Measurements from ENCODE around the gene VOPP1. TPM values are rescaled to one million over a fixed set of nuclear protein-coding genes. Genes with fewer than 3 reads are reported as not detected.

VOPP1 gene
- total and polyA plus RNA-seq, 2 donors (not counting 3 experiments of a cell fraction or from before 2014, with no cell fraction given), result 85.6 to 154 TPM

- H3K9ac ChIP-seq (replicated peaks; ENCODE audit: extremely low read depth, insufficient read depth, low read length), result no peak overlapping the region
- peaks cover 60% of the 10 kb centered on the region for H3K79me2 ChIP-seq (ENCODE audit: control insufficient read depth, insufficient read depth, low read length)
- H4K20me1 ChIP-seq (replicated peaks; ENCODE audit: control insufficient read depth, extremely low read depth, insufficient read depth, low read length), result peaks cover 2% of the 10 kb centered on the region
- H3K9me3 ChIP-seq (replicated peaks; ENCODE audit: control insufficient read depth, insufficient read depth, low read length), result no peaks in the 10 kb centered on the region
- no peak overlapping the region for H3K4me3 ChIP-seq (replicated peaks in 1 of 3; ENCODE audit: insufficient read depth in 1 of 3, low read depth in 1 of 3, low read length in 3 of 3)
- H3K4me1 ChIP-seq (ENCODE audit: control insufficient read depth, extremely low read depth, insufficient read depth, low read length), result no peaks in the 10 kb centered on the region
- BruUV-seq (replicated peaks), result no TSS peak
- TF ChIP-seq GATA2 (IDR thresholded peaks at IDR 0.05; ENCODE audit: insufficient read depth, insufficient read length, low read depth, low read length) (no peak), JUN (IDR thresholded peaks at IDR 0.05; ENCODE audit: borderline replicate concordance, insufficient read depth, insufficient read length, low read depth) (no peak), POLR2A (IDR thresholded peaks at IDR 0.05; ENCODE audit: low read depth, low read length) (no peak), EZH2 (IDR thresholded peaks at IDR 0.05; ENCODE audit: borderline replicate concordance, low read depth, low read length, severe bottlenecking) (no peak), MYC (IDR thresholded peaks at IDR 0.05; ENCODE audit: low read depth, low read length) (no peak), FOS (IDR thresholded peaks at IDR 0.05; ENCODE audit: borderline replicate concordance, insufficient read depth, low read length) (no peak), CTCF (IDR thresholded peaks at IDR 0.05; ENCODE audit: extremely low read depth in 1 of 2, insufficient read depth in 1 of 2, low read depth in 1 of 2, low read length in 2 of 2) (no peak), POLR2AphosphoS5 (IDR thresholded peaks at IDR 0.05; ENCODE audit: insufficient read depth, low read depth, low read length) (no peak)
- TF ChIP-seq, protein P1, sequence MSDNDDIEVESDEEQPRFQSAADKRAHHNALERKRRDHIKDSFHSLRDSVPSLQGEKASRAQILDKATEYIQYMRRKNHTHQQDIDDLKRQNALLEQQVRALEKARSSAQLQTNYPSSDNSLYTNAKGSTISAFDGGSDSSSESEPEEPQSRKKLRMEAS (IDR thresholded peaks at IDR 0.05; ENCODE audit: insufficient read depth, insufficient read length), result no peak
- no peaks in the 10 kb centered on the region for H3K27me3 ChIP-seq (ENCODE audit: control insufficient read depth in 2 of 2, insufficient read depth in 2 of 2, low read length in 2 of 2)
- POLR2A ChIA-PET, result no interaction called here
- FAIRE-seq, result no peak
- H2AFZ ChIP-seq (ENCODE audit: low read depth, low read length), result no peak overlapping the region
- intact Hi-C loops (cut with micrococcal nuclease) (no loop called here), dilution Hi-C loops (cut with MboI; ENCODE audit: extremely low pct_ligation_motif_present, low sequenced_read_pairs) (no loop called here)
- H3K27ac ChIP-seq (ENCODE audit: insufficient read depth, low read depth, low read length), result no peak overlapping the region
- CTCF ChIA-PET, result no interaction called here
- H3K36me3 ChIP-seq (ENCODE audit: control insufficient read depth in 2 of 2, extremely low read depth in 1 of 2, insufficient read depth in 2 of 2, low read length in 2 of 2), result peaks cover 11 to 32% of the 10 kb centered on the region in 2 experiments
- no peak overlapping the region for H3K4me2 ChIP-seq (ENCODE audit: insufficient read depth, low read length)
- no peaks in the 10 kb centered on the region for H3K9me1 ChIP-seq (replicated peaks; ENCODE audit: control insufficient read depth, extremely low read depth, insufficient read depth, low read length)
- DNase-seq (ENCODE audit: low read depth, low spot score), result no peak
These were observed 72.1 kb downstream of the VOPP1 start for GRCh38 chr7:55500117-55500756.
